ENCODE measurements around the gene SRP68. TPM values are rescaled to one million over a fixed set of nuclear protein-coding genes. Genes with fewer than 3 reads are reported as not detected.

Gene SRP68
- polyA plus RNA-seq, 1 experiment = 70.8 TPM

DNA sequence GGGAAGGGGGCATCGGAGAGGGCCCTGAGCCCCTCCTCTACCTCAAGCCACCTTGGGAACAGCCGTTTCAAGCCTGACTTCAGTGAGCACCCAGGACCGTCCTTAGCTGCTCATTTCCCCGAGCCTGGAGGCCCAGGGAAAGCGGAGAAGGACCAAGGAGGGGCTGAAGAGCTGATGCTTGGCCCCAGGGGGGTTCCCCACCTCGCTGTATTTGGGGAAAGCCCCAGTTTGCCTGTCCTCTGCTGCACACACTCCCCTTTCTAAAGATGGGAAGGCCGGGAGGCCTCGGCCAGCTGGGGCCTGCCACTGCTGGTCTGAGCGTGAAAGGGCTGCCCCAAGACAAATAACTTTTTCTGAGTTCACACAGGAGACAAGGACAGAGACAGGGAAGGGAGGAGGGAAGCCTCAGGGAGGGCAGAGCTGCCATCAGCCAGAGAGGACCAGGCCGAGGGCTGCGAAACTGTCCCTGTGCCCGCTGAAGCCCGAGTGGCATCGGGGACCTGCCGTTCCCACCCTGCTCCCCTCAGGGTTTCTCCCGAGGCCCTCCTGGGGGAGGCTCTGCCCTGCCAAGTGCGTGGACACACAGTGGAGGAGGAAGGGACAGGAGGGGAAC, 18.3 kb upstream of the SRP68 start:
- peaks cover 61% of the 10 kb centered on the region for H3K36me3 ChIP-seq (ENCODE audit: control insufficient read depth, insufficient read depth, low read length)
- no peaks in the 10 kb centered on the region for H3K27me3 ChIP-seq (ENCODE audit: control insufficient read depth, insufficient read depth, low read length)
- no peak overlapping the region for H3K4me3 ChIP-seq (ENCODE audit: low read depth, low read length)
- POLR2A ChIA-PET = no interaction called here
- TF ChIP-seq, protein P1, sequence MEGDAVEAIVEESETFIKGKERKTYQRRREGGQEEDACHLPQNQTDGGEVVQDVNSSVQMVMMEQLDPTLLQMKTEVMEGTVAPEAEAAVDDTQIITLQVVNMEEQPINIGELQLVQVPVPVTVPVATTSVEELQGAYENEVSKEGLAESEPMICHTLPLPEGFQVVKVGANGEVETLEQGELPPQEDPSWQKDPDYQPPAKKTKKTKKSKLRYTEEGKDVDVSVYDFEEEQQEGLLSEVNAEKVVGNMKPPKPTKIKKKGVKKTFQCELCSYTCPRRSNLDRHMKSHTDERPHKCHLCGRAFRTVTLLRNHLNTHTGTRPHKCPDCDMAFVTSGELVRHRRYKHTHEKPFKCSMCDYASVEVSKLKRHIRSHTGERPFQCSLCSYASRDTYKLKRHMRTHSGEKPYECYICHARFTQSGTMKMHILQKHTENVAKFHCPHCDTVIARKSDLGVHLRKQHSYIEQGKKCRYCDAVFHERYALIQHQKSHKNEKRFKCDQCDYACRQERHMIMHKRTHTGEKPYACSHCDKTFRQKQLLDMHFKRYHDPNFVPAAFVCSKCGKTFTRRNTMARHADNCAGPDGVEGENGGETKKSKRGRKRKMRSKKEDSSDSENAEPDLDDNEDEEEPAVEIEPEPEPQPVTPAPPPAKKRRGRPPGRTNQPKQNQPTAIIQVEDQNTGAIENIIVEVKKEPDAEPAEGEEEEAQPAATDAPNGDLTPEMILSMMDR (IDR thresholded peaks at IDR 0.05; ENCODE audit: insufficient read depth, low read depth, low read length) = no peak
- CTCF ChIA-PET = no interaction called here
- no peak for DNase-seq (ENCODE audit: low read depth)

DNA sequence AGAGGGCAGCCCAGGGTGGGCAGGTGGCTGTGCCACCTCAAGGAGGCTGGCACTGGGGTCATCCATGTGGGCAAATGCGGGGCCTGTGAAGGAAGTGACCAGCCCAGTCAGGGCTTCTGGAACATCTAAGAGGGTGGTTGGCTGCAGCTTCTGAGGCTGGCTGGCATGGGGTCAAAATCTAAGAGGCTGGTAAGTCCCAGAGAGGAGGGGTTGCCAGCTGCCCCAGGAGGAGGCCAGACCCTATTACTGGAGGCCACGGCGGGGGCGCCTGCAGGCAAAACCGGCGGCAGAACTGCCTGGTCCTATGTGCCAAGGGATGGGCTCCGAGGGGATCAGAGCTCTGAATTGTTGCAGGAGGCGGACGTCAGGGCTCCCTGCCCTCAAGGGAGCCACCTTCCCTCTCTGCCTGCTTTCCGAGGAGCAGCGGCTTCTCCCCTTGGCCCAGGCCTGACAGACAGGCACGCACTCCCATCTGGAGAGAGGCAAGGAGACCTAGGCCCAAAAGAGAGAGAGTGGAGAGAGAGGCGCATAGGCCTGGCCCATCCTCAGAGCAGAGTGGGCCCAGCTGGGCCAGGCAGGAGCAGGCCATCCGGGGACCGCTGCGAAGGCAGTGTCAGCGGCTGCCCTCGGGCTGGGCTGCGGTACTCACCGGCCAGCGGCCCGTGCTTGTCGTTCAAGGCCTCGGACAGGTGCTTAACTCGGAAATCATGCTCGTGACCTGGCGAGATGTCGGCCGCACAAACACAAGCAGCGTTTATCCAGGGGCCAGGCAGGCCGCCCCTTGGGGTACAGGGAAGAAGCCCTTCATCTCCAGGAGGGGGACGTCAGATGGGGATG, 17.6 kb upstream of the SRP68 start:
- POLR2A ChIA-PET = no interaction called here
- TF ChIP-seq, protein P1 (IDR thresholded peaks at IDR 0.05; ENCODE audit: insufficient read depth, low read depth, low read length) = no peak

DNA sequence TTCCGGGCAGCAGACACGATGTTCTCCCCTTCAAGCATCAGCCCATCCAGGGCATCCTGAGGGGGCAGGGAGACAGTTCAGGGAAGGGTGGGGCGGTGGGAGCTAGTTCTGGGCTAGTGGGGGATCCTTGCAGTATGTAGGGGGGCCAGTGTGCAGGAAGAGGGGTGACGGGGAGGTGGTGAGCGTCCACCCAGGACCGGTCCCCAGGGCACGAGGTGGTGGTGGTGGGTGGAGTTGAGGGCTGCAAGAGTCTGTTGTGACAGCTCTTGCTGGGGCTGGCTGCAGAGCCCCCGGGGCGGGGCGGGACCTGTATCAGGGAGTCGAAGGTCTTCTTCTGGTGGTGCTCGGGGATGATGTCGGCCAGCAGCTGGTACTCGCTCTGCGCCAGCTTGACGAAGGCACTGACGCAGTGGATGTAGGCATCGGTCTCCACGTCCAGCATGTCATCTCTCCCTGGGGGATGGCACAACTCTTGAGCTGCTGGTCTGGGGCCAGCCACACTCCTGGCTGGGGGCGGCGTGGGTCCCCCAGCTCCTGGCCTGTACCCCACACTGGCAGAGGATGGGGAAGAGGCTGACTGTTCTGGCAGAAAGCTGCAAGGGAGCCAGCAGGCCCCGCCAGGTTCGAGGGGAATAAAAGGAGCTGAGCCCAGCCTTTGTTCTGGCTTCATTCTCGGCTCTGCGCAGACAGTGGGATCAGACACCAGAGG, 16.7 kb upstream of the SRP68 start:
- ChIA-PET CTCF (interaction anchor here (1.2 kb wide), 1 partner anchor 8 kb away, joined by 3 read pairs; no protein-coding TSS in a partner anchor), POLR2A (no interaction called here)
- Histone ChIP-seq H3K36me3 (ENCODE audit: control insufficient read depth, insufficient read depth, low read length) (peaks cover 67% of the 10 kb centered on the region), H3K27me3 (ENCODE audit: control insufficient read depth, insufficient read depth, low read length) (no peaks in the 10 kb centered on the region), H3K4me3 (ENCODE audit: low read depth, low read length) (no peak overlapping the region)
- TF ChIP-seq, protein P1 (IDR thresholded peaks at IDR 0.05; ENCODE audit: insufficient read depth, low read depth, low read length) = no peak
- no peak for DNase-seq (ENCODE audit: low read depth)

More for the DNA sequence above, 17.6 kb upstream of the SRP68 start:
- H3K36me3 ChIP-seq (ENCODE audit: control insufficient read depth, insufficient read depth, low read length) = peaks cover 67% of the 10 kb centered on the region
- no peak overlapping the region for H3K4me3 ChIP-seq (ENCODE audit: low read depth, low read length)
- no peaks in the 10 kb centered on the region for H3K27me3 ChIP-seq (ENCODE audit: control insufficient read depth, insufficient read depth, low read length)
- no peak for DNase-seq (ENCODE audit: low read depth)
- CTCF ChIA-PET = interaction anchor here (1.2 kb wide), 1 partner anchor 9 kb away, joined by 3 read pairs; no protein-coding TSS in a partner anchor

DNA sequence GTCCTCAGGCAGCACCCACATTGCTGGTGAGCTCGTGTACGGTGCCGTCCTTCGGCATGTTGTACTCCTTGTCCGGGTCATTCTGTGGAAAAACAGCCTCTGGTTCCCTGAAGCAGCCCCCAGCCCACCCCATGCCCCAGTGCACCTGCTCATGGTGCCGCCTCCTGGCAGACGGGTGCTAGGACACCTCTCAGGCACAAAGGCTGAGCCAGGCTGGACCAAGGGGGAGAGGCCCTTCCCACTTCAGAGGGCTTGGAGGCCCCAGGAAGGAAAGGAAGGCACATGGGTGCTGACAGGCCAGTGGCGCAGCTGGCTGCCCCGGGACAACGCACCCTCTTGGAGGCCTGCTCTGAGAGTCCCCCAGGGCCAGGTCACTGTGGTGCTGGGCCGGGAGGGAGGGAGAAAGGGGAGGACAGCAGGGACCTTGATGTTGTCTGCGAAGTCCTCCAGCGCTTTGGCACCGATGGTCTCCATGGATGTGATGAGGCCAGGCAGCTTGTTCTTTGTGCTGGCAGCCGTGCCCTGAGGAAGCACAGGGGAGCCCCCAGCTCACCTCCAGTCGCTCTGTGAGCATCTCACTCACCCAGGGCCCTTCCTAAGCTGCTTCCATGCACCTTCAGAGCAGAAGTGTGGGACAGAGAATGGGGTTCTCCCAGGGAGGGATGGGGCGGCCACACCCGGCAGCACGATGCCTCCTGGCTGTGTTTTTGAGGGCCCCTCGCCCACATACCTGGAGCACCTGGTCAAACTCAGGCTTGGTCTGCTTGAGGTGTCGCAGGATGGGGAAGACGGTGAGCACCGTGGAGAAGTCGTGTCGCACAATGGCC, 15.9 kb upstream of the SRP68 start:
- ChIA-PET CTCF (interaction anchor here (1.2 kb wide), 1 partner anchor 8 kb away, joined by 3 read pairs; no protein-coding TSS in a partner anchor), POLR2A (no interaction called here)
- TF ChIP-seq, protein P1 (IDR thresholded peaks at IDR 0.05; ENCODE audit: insufficient read depth, low read depth, low read length) = no peak
- H3K4me3 ChIP-seq (ENCODE audit: low read depth, low read length) = no peak overlapping the region
- DNase-seq (ENCODE audit: low read depth) = no peak
- H3K36me3 ChIP-seq (ENCODE audit: control insufficient read depth, insufficient read depth, low read length) = peaks cover 62% of the 10 kb centered on the region
- H3K27me3 ChIP-seq (ENCODE audit: control insufficient read depth, insufficient read depth, low read length) = no peaks in the 10 kb centered on the region

Measured in BJ (cell line).